C4-2B (cell line): ENCODE data around the gene DNAAF5.

Experiments used
- H3K27ac ChIP-seq: fragments of 450-650 bp; 2 replicates; pipeline ENCODE4 v1.5.1; 2017
- ZFX ChIP-seq: fragments of 450-650 bp; IDR thresholded peaks from 2 replicates; pipeline ENCODE4 v1.6.1; 2017
- TF ChIP-seq, protein P1 (sequence below): fragments of 450-650 bp; conservative IDR thresholded peaks from 2 replicates; pipeline ENCODE4 v1.5.1; 2017; ENCODE audit warnings: mild to moderate bottlenecking

Gene DNAAF5

DNA sequence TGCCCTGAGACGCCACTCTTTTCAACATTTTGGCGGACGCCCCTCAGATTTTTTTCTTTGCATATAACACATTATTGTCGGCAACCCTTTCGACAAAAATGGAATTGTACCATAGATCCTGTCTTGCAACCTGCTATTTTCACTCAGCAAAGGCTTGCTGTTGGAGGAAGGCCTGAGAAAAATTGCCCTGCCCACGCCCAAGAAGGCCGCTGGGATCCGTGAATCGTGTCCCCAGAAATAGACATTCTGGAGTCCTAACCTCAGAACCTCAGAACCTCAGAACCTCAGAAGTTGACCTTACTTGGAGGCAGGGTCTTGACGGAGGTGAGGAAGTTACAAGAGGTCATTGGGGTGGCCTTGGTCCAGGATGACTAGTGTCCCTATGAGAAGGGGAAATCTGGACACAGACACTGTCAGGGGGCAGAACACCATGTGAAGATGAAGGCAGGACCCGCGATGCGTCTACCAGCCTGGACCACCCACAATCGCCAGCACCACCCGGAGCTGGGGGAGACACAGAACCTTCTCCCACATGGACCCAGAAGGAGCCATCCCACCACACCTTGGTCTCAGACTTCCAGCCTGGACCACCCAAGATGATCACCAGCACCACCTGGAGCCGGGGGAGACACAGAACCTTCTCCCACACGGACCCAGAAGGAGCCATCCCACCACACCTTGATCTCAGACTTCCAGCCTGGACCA lies 19.1 kb upstream of the DNAAF5 start:
- TF ChIP-seq, protein P1, sequence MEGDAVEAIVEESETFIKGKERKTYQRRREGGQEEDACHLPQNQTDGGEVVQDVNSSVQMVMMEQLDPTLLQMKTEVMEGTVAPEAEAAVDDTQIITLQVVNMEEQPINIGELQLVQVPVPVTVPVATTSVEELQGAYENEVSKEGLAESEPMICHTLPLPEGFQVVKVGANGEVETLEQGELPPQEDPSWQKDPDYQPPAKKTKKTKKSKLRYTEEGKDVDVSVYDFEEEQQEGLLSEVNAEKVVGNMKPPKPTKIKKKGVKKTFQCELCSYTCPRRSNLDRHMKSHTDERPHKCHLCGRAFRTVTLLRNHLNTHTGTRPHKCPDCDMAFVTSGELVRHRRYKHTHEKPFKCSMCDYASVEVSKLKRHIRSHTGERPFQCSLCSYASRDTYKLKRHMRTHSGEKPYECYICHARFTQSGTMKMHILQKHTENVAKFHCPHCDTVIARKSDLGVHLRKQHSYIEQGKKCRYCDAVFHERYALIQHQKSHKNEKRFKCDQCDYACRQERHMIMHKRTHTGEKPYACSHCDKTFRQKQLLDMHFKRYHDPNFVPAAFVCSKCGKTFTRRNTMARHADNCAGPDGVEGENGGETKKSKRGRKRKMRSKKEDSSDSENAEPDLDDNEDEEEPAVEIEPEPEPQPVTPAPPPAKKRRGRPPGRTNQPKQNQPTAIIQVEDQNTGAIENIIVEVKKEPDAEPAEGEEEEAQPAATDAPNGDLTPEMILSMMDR, result no peak
- TF ChIP-seq ZFX, result no peak
- H3K27ac ChIP-seq, result no peak overlapping the region

DNA sequence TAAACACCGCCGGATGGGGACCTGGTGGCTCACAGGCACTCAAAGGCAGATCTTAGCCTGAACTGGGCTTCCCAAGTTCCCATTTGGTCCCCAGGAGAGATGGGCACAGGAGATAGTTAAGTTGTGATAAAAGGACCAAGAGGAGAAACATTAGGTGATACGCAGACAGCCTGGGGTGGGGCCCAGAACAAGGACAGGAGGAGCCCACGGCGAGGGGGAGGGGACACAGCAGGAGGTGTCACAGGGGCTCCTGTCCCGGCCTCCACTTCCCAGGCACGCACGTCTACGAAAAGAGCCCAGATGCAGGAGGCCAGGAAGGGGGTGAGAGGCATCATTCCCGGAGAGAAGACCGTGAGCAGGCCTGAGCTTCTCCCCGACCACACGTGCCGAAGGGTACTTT lies 16.3 kb upstream of the DNAAF5 start:
- no peak overlapping the region for H3K27ac ChIP-seq
- TF ChIP-seq, protein P1, result no peak
- TF ChIP-seq ZFX, result no peak

DNA sequence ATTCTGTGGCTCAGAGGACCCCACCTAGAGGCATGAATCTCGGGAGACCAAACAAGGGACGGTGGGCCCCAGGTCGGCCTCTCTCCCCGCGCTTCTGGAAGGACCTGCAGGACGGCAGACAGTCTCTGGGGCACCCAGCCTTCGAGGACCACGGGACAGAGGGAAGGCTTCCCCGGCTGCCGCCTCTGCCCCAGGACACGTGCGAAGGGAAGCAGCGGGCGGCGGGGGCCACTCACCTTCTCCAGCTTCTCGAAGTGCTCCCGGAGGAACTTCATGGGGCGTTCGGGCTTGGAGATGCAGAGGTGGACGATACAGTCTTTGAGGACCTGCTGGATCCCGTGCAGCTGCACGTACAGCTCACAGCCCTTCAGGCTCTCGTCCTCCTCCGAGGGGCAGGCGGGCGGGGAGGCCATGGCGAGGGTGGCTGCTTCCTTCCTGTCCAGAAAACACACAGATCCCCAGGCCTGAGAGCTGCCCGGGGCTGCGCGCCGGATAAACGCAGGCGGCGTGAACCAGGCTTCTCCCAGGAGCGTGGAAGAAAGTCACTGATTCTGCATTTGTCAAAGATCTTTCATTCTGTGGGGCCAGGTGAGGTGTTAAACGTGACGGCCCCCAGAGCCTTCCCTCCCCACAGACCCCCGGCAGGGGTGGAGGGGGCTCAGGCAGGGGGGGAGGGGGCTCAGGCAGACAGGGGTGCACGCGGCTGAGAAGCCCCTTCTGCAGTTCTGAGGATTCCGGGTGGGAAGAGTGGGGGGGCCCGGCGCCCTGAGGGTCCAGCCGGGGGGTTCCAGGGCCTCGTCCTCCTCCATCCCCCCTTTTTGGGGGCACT lies 15.2 kb upstream of the DNAAF5 start:
- no peak for TF ChIP-seq ZFX
- TF ChIP-seq, protein P1, result no peak

DNA sequence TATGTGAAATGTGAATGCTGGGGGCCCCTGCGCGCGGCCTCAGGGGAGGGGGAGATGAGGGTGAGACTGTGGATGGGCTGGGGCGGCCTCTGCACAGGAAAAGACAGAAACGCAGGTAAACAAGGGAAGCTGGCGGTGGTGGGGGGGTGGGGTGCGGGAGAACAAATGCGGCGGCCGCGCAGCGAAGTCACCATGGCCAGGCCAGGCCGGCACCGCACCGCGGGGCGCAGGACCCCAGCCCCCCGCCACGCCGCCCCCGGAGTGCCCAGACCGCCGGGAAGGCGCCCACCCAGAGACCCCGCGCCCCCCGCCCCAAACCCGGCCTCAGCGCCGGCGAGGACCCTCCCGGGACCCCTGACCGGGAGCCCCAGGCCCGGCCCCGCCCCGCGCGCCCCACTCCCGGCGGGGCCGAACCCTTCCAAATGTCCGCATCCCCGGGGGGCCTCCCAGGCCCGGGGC lies 14.5 kb upstream of the DNAAF5 start:
- no peak for TF ChIP-seq ZFX
- TF ChIP-seq, protein P1, result no peak
- no peak overlapping the region for H3K27ac ChIP-seq

More for the DNA sequence above, 15.2 kb upstream of the DNAAF5 start:
- H3K27ac ChIP-seq, result no peak overlapping the region

DNA sequence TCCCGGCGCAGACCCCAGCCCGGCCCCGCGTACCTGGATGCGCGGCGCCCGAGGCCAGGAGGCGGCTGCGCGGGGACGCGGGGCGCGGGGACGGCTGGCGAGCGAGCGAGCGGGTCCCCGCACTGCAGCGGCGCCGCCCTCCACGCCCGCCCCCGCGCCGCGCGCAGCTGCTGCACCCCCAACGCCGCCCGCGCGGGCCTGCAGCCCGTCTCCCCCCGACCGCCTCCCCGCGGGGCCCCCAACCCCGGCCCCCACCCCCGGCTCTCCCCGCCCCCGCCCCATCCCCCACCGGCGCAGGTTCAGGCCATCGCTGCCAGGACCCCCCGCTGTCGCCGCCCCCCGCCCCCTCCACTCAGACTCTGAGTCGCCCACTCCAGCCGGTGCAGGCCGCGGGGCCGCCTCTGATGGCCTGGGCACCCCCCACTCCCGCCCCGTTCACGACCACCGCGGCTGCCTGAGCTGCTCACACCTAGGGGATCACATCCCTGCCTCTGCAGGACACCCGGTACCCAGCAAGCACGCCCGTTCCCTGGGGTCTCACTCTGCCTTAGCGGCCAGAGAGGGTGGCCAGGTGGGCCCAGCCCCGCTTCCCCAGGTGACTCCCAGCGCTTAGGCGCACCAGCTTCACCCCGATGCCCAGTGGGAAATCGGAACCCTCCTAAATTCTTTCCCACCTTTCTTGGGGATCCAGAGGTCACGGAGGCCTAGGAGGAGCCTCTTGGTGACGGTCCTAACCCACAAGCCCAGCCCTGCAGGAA lies 13.9 kb upstream of the DNAAF5 start:
- H3K27ac ChIP-seq, result no peak overlapping the region
- TF ChIP-seq, protein P1, result no peak
- no peak for TF ChIP-seq ZFX

DNA sequence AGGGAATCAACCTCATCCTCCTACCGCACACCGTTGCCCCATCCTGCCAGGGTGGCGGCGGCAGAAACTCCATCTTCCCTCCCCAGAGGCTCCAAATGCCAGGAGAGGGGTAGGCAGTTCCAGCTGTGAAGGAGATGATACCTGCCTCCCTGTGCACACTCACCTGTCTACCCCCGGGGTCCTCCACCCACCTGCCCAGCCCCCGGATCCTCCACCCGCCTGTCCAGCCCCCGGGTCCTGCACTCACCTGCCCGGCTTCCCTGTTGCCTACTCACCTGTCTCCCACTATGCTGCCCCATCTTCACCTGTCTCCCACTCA lies 13.4 kb upstream of the DNAAF5 start:
- TF ChIP-seq, protein P1, result no peak
- no peak for TF ChIP-seq ZFX
- H3K27ac ChIP-seq, result no peak overlapping the region
